NCI-H510A treated with DMSO at 0.1 percent for 48 hours (cell line): ENCODE results near the gene PTRH2.
"Not testable (repeated sequence)": the region's sequence is repeated elsewhere in the genome, so short reads cannot be mapped to it uniquely, and the experiment has no call there.

Experiments
- DNase-seq: peaks from one replicate; lab custom pipeline; 2025; lab: John Stamatoyannopoulos, UW

The PTRH2 gene

GRCh38 chr17:59707149-59707970 lies at the start of gene PTRH2, which contains the start of gene VMP1:
Gene PTRH2 (minus strand): TSS chr17:59707430. CDS start chr17:59697978, 9,452 bp downstream.
Gene VMP1 (plus strand): TSS chr17:59707654. CDS start chr17:59731447, 23,793 bp downstream.
- peak; percentile 100 for DNase-seq

- no peak for DNase-seq
Observed at GRCh38 chr17:59756236-59756818, 49.1 kb upstream of the PTRH2 start.

- DNase-seq: not testable (repeated sequence)
Observed at GRCh38 chr17:59755069-59755468, 47.8 kb upstream of the PTRH2 start.

- DNase-seq: no peak
Observed at GRCh38 chr17:59754552-59754951, 47.3 kb upstream of the PTRH2 start.

GRCh38 chr17:59753522-59754467 lies 46.6 kb upstream of the PTRH2 start:
- DNase-seq: peak; percentile 99

GRCh38 chr17:59752922-59753321 lies 45.7 kb upstream of the PTRH2 start:
- DNase-seq: no peak

GRCh38 chr17:59752446-59752845 lies 45.2 kb upstream of the PTRH2 start:
- DNase-seq: no peak

GRCh38 chr17:59751955-59752413 lies 44.8 kb upstream of the PTRH2 start:
- DNase-seq: no peak

GRCh38 chr17:59748591-59748990 lies 41.4 kb upstream of the PTRH2 start:
- DNase-seq: no peak

- DNase-seq: peak; percentile 82
Observed at GRCh38 chr17:59746849-59747445, 39.7 kb upstream of the PTRH2 start.

GRCh38 chr17:59745040-59745439 lies 37.8 kb upstream of the PTRH2 start:
- no peak for DNase-seq

- no peak for DNase-seq
Observed at GRCh38 chr17:59743842-59744241, 36.6 kb upstream of the PTRH2 start.

- DNase-seq: no peak
Observed at GRCh38 chr17:59737324-59737723, 30.1 kb upstream of the PTRH2 start.

GRCh38 chr17:59734226-59734625 lies 27.0 kb upstream of the PTRH2 start:
- no peak for DNase-seq

GRCh38 chr17:59733697-59734096 lies 26.5 kb upstream of the PTRH2 start:
- no peak for DNase-seq

GRCh38 chr17:59730268-59730834 lies 23.1 kb upstream of the PTRH2 start:
- DNase-seq: no peak

GRCh38 chr17:59727817-59728533 lies 20.7 kb upstream of the PTRH2 start:
- DNase-seq: peak; percentile 28

GRCh38 chr17:59725691-59726090 lies 18.5 kb upstream of the PTRH2 start:
- DNase-seq: no peak

- DNase-seq: no peak
Observed at GRCh38 chr17:59723607-59724006, 16.4 kb upstream of the PTRH2 start.

GRCh38 chr17:59723041-59723440 lies 15.8 kb upstream of the PTRH2 start:
- DNase-seq: no peak

GRCh38 chr17:59722623-59723022 lies 15.4 kb upstream of the PTRH2 start:
- DNase-seq: no peak
